ENCODE data around the gene VWDE.

VWDE gene

DNA sequence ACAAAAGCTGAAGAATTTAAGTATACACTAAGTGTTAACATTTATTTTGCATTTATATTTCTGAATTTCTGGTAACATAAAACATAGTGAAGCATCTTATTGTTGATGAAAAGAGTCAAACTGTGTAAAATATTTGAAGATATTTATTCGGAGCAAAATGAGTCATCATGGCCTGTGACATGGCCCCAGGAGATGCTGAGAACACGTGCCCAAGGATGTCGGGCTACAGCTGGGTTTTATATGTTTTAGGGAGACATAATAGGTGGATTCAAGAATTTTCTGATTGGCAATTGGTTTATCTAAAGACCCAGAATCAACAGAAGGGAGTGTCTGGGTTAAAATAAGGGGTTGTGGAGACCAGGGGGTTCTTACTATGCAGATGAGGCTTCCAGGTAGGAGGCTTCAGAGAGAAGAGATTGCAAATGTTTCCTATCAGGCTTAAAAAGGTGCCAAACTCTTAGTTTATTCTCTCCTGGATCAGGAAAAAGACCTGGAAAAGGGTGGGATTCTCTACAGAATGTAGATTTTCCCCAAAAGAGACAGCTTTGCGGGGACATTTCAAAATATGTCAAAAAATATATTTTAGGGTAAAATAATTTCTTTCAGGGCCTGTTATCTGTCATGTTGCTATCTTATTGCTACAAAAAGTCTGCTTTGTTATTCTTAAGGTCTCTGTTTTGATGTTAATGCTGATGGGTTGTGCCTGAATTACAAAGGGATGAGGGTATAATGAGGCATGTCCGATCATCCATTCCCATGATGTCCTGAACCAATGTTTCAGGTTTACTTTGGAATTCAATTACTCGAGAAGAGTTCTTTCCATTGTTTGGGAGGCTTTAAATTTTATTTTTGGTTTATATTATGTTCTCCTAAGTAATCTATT is 74.5 kb downstream of the VWDE start:
- DNase-seq (ENCODE audit: low read depth in 2 of 2): no peak

DNA sequence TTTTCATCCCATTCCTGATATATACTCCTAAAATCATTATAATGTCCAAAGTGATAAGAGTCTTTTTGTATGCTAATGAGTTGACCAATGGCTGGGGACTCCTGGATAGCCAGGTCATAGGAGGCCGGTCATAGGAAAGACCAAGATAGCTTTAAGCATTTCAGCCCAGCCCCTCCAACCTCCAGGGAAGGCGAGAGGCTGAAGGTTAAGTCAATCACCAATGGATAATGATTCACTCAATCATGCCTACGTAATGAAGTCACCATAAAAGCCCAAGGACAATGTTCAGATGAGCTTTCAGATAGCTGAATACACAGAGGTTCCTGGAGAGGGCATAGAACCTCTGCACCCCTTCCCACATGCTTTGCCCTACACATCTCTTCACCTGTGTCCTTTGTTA is 75.7 kb downstream of the VWDE start:
- no peak for DNase-seq (ENCODE audit: low read depth in 2 of 2)

DNA sequence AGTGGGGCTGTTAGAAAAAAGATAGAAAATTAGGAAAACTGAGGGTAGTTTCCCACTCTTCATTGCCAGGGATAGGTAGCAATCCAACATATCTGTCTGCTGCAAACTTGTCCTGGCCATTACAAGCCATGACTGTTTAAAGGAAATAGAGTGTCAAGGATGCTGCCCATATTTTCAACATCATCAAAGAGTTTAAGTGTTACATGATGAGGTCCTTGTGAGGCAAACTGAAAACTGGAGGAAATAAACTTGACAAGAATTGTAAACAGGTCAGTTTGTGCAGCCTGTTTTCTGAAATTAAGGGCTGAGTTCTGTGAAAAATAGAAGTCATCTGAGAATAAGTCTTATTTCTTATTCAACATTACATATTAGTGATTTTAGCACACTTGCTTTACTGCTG is 78.0 kb downstream of the VWDE start:
- no peak for DNase-seq (ENCODE audit: low read depth in 2 of 2)

DNA sequence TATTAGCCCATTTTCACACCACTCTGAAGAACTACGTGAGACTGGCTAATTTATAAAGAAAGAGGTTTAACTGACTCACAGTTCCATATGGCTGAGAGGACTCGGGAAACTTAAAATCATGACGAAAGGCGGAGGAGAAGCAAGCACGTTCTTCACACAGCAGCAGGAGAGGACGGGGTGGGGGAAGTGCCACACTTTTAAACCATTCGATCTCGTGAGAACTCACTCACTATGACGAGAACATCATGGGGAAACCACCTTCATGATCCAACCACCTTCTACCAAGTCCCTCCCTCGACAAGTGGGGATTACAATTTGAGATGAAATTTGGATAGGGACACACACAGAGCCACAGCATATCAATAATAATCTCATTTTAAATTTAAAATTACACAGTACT is 80.2 kb downstream of the VWDE start:
- DNase-seq (ENCODE audit: low read depth in 2 of 2): no peak

DNA sequence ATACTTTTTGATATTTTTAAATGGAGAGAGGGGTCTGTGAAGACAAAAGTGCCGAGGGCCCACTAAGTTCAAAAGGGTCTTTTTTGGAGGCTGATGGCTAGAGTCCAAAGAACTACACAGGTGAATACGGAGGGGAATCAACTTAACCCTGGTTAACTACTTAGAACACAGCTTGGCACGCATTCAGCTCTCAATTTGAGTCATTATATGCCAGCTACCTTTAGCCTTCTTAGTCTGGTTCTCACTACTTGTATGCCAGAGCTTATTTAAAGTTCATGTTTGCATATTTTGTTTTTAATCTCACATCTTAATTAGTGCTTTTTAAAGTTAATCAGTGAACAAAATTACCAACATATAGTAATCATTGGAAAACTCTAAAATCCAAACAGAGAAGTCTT is 80.8 kb downstream of the VWDE start:
- no peak for DNase-seq (ENCODE audit: low read depth in 2 of 2)

DNA sequence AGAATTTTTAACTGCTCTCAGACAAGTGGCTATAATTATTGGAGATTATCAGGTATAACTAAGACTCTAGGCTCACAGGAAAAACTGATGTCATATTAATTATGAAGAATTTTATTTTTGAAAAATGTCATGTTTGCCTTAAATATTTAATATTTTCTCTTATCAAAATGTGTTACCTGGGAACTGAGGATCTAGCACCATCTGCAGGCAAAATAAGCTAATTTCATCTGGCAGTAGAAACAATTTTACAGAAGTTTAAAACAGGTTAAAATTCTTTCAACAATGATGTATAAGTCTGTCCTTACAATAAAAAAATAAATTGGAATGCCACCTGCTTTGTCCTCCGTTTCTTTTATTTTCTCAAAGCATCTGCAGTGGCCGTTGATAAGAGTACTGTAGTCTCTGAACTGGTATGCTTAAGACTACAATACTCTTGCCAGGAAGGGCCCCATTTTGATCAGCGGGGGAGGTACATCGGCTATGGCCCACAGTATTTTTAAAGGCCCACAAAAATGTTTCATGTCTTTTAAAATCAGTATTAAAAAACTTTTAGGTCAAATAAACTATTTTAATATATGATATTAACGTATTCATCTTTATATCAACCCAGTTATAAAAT is 81.3 kb downstream of the VWDE start:
- no peak for DNase-seq (ENCODE audit: low read depth in 2 of 2)

DNA sequence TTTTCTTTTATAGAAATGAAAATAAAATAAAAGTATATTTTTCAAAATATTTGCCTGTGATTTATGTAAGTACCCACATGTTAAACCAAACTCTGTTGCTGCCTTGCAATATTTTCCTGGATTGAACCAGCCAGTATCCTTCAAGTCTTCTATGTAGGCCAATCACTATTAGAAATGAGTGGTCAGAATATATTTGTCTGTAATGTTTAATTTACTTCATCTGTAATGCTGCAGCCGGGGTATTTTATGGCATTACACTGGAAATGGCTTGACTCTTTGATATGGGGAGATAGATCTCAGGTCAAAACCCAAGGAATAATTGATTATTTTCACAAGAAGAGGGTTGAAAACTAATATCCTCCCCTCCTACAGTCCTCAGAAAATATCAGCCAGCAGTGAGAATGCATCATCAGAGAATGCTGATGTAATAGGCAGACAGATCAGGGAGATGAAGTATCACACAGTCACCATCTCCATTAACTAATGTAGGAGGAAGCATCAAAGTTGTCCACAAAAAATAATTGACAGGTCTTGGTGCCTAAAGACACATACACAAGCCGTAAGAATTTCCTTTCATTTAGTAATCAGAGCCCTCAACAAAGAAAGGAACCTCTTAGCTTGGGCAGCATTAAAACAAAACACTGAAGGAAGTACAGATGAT is 82.5 kb downstream of the VWDE start:
- DNase-seq (ENCODE audit: low read depth in 2 of 2): no peak

DNA sequence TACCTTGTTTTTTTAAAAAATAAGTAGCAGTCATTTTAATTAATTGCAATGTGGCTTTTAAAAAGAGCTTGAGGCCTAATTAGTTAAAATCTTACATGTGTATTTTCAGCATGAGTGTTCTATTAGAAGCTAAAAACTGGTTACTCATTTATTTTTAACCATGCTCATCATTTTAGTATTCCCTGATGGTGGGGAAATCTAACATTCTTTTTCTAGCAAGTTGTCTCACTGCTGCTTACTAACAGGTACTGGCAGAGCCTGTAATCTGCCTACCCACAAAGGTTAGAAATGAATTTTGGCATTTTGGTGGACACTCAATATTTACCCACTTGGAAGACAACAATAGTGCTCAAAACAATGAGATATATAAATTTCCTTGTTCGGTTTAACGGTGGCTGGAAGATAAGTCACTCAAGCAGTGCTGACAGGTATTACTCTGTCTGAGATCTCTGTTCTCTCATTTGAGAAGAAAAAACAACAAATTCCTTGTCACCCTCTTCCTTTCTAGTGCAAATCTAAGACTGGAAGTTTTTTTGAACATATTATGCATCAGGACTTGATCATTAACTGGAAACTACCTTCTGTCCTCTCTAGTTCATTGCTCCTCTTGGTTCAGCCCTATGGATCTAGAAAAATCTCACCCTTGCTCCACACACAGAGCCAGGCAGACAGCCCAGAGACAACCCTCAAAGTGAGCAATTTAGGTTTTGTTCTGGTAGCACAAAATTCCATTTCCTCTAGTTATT is 83.3 kb downstream of the VWDE start:
- DNase-seq (ENCODE audit: low read depth in 2 of 2): no peak

DNA sequence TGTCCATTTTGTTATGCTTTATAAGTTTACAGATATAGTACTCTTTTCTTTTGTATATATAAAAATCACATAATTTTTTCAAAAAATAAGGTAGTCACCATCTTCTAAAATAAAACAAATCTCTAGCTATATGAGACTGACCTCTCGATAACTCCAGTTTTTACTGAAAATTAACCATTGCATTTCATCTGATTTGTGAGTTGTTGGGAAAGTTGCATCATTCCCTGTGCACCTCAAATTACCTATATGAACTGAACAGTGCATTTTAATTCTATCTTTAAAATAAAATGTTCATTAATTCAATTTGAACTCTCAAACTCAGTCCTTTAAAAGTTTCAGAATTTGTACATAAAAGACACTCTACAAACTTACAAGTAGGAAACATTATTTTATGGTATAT is 86.0 kb downstream of the VWDE start:
- DNase-seq (ENCODE audit: low read depth in 2 of 2): no peak

DNA sequence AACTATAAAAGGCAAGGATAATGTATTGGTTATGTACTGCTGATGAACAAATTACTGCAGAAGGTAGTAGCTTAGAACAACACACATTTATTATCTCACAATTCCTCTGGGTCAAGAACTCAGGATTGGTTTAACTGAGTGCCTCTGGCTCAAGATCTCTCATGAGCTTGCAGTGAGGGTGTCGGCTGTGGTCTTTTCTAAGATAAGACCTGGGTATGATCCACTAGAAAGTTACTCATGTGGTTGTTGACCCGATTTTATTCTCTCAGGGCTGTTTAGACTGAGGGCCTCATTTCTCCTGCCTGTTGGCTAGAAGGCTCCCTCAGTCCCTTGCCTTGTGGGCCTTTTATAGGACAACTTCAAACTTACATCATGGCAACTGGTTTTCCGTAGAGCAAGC is 86.7 kb downstream of the VWDE start:
- no peak for DNase-seq (ENCODE audit: low read depth in 2 of 2)

DNA sequence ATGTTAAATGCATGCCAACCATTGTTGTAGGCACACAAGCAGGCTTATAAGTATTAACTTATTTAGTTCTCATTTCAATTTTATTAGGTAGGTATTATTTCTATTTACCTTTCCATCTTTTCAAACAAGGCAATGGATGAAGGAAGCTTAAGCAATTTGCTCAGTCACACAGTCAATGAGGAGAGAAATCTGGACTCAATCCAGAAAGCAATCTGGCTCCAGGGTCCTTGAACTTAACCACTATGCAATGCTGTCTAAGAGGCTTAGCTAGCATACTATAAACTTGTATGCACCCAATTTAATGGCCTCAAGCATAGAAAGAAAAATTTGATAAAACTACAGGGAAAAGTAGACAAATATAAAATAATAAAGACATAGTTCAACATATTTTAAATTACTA is 88.6 kb downstream of the VWDE start:
- DNase-seq (ENCODE audit: low read depth in 2 of 2): no peak

DNA sequence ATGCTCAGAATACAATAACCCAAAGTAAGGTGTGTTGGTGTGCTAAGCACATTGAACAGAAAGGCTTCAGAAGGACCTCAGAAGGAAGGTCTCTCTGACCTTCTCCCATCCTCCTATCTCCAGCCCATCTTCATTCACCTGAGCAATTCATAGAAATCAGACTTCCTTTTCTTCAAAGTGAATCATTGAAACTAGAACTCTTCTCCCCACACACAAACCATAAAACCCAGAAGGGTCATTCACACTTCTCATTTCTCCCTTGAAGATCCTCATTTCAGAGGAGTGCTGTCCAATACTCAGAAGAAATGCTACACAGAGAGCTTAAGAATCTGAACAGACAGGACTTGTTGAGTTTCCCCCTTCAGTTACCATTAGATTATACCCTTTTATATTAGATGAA is 89.5 kb downstream of the VWDE start:
- no peak for DNase-seq (ENCODE audit: low read depth in 2 of 2)

DNA sequence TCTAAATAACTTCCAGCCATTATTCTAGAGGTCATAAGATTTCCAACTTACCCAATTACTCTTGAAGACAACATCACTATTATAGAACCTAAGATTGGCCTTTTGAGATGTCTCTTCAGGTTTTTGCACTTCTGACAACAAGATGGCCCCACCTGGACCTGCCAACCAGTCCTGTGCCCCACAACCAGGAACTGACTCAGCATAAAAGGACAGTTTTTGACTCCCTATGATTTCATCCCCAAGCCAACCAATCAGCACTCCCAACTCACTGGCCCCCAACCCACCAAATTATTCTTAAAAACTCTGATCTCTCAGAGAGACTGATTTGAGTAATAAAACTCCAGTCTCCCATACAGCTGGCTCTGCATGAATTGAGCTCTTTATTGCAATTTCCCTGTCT is 98.2 kb downstream of the VWDE start:
- DNase-seq (ENCODE audit: low read depth in 2 of 2): no peak

DNA sequence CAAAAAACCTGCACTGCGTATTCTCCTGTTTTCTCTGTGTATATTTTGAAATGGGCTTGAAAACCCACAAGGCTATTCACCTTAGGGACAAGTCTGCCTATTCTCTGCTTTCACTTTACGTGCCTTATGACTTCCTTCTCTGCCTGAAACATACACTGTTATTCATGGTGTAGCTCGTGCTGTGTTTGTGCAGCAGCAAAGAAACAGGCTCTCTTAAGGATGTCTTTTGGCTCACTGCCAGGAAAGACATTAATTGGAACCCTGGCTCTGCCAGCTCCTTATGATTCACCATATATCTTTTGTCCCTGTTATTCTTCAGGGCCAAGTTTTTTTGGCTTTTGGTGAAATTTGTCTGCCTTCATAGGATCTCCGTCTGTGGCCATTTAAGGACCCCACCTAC is 100.2 kb downstream of the VWDE start:
- DNase-seq (ENCODE audit: low read depth in 2 of 2): no peak

DNA sequence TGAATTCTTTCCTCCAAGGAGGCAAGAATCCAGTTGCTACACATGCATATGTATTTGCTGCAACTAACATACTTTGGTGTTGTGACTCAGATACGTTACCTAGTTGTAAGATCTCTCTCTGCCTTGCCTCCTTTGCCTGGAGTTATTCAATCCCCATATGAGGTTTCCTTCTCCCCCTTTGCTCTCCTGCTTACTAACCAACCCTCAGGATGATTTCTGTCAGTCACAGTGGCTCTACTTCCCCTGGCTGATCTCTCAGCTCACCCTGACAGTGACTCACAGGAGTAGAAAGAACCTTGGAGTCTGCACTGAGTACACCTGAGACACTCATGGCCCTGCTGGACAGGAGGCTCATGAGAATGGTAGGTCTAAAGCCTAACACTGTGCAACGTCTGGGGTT is 100.6 kb downstream of the VWDE start:
- DNase-seq (ENCODE audit: low read depth in 2 of 2): no peak

DNA sequence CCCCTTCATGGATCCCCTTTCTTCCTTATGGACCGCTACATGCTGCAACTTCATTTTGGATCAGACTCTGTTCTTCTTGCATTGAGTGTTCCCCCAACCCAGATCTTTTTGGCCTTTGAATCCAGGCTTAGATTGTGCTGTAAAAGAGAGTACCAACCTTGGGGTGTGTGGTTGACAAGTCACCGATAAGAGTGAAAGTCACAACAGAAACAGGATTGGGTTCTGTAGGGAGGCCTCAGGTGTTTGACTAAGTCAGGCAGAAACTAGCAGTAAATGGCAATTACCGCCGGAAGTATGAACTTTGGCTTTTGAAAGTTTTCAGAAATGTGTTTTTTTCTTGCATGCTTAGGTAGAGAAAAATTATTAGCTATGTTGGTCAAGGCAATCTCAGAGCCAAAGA is 103.2 kb downstream of the VWDE start:
- no peak for DNase-seq (ENCODE audit: low read depth in 2 of 2)

DNA sequence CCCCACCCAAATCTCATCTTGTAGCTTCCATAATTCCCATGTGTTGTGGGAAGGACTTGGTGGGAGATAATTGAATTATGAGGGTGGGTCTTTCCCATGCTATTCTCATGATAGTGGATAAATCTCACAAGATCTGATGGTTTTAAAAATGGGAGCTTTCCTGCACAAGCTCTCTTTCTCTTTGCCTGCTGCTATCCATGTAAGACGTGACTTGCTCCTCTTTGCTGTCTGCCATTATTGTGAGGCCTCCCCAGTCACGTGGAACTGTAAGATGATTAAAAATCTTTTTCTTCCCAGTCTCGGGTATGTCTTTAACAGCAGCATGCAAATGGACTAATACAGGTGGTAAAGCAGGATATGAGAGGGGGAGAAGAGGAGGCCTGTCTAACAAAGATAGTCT is 104.3 kb downstream of the VWDE start:
- DNase-seq (ENCODE audit: low read depth in 2 of 2): no peak

DNA sequence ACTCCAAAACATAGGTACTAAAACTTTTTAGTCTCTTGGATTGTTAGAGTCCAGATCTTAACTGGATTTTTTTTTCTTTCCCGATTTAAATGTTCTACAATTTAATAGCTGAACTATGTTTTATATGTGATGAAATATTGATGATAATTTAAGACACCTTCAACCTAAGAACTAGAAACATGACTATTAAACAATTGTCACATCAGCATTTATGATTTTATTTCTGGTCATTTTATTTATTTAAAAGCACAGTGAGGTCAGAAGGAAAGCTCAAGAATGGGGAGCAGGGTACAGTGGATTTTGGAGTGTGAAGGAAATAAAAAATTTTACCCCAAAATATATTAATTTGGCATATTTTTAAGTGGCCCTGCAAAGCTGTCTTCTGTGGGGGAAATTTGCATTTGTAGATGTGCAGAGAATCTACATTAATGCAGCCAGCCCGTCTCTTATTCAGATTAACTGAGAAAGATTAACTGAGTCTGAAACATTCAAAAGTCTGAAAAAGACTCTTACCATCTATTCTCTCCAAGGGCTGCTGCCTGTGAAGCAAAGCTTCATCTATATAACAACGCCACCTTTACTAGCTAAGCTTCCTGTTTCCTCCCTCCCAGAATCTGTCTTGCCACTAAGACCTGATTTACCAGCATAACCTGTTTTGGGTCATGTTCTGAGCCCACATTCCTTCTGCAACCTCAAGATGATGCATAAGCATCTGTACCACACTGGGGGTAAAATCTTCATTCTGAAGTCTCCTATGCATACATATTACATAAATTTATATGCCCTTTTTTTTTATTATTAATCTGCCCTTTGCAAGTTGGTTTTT is 106.2 kb downstream of the VWDE start:
- DNase-seq (ENCODE audit: low read depth in 2 of 2): no peak

DNA sequence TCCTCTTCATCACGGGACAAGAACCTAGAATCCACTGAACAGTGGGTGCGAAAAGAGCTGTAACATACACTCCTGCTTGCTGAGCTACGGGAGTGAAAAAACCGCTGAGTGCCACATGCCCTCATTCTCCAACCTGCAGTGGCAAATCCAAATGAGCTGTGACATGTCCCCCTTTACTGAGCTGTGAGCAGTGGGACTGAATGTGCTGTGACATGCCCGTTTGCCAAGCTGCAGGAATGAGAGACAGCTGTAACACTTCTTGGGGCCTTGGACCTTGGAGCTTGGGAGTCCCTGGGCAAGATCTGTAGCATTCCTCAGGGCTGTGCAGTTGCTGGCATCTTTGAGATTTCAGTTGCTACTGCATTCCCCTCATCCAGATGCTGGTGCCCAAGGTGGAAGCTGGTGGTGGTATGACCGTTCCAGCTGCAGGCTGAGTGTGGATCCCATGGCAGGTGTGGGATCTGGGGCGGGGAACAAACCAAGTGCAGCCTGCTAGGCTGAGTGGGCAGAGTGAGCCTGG is 107.6 kb downstream of the VWDE start:
- no peak for DNase-seq (ENCODE audit: low read depth in 2 of 2)

DNA sequence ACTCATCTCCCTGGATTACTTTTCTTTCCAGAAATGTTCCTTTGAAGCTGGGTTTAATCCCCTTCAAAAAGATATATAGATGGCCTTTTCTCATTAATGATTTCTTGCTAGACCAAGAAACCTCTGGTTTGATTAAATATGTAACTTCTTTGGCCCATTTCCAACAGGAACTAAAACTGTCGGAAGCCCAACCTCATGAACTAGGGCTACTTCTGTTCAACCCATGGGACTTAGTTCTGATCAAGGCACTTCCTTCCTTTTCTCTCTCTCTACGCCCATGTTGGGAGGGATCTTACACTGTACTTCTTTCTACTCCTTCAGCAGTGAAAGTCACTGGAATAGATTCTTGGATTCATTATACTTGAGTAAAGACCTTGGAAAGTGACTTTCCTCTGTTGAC is 109.0 kb downstream of the VWDE start:
- no peak for DNase-seq (ENCODE audit: low read depth in 2 of 2)

DNA sequence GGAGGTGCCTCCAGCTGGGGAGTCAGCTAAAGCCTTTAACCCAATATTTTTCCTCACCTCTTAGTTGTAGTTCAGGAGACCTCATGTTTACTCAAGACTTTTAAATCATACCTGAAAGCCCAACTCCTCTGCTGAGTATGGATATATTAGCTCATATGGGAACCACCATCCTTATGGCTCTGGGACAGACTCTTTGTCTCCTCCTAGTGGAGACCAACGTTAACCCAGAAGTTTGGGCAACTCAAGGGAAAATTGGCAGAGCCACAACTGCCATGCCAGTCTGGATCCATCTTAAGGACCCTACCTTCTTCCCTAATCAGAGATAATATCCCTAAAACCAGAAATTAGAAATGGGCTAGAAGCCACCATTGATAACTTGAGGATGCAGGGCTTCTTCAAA is 111.8 kb downstream of the VWDE start:
- no peak for DNase-seq (ENCODE audit: low read depth in 2 of 2)

Data from stimulated activated CD8-positive, alpha-beta memory T cell treated with anti-CD3 and anti-CD28 coated beads, Interleukin-7, amount 100 ng/mL, for 1 hour (primary cell).